ENCODE data around the gene GABPA.
"Not testable (repeated sequence)": the region's sequence is repeated elsewhere in the genome, so short reads cannot be mapped to it uniquely, and the experiment has no call there.

The GABPA gene

GRCh38 chr21:25734904-25735645 lies at the start of gene GABPA, which contains the start of gene ATP5PF:
TSS of gene GABPA (plus strand) at chr21:25734972. CDS start at chr21:25741599, 6,627 bp downstream.
TSS of gene ATP5PF (minus strand) at chr21:25734904. CDS start at chr21:25729794, 5,110 bp downstream.
- H3K4me3 ChIP-seq (ENCODE audit: low read length), result peak within 1 kb of the TSS; percentile 89
- peak; percentile 99 for DNase-seq (ENCODE audit: low read depth)
- TF ChIP-seq CTCF (IDR thresholded peaks at IDR 0.05; ENCODE audit: insufficient read depth, low read depth, low read length, missing control alignments), result no peak

GRCh38 chr21:25687787-25688186 lies 47.0 kb upstream of the GABPA start:
- no peak for DNase-seq (ENCODE audit: low read depth)
- no peak for TF ChIP-seq CTCF (IDR thresholded peaks at IDR 0.05; ENCODE audit: insufficient read depth, low read depth, low read length, missing control alignments)
- H3K4me3 ChIP-seq (ENCODE audit: low read length), result no peak overlapping the region

- H3K4me3 ChIP-seq (ENCODE audit: low read length), result no peak overlapping the region
- DNase-seq (ENCODE audit: low read depth), result no peak
- no peak for TF ChIP-seq CTCF (IDR thresholded peaks at IDR 0.05; ENCODE audit: insufficient read depth, low read depth, low read length, missing control alignments)
Measured at GRCh38 chr21:25688275-25689155, 46.3 kb upstream of the GABPA start.

GRCh38 chr21:25689226-25689625 lies 45.5 kb upstream of the GABPA start:
- TF ChIP-seq CTCF (IDR thresholded peaks at IDR 0.05; ENCODE audit: insufficient read depth, low read depth, low read length, missing control alignments), result no peak
- H3K4me3 ChIP-seq (ENCODE audit: low read length), result no peak overlapping the region
- peak; percentile 13 for DNase-seq (ENCODE audit: low read depth)

GRCh38 chr21:25691976-25692375 lies 42.8 kb upstream of the GABPA start:
- no peak for DNase-seq (ENCODE audit: low read depth)
- H3K4me3 ChIP-seq (ENCODE audit: low read length), result no peak overlapping the region
- TF ChIP-seq CTCF (IDR thresholded peaks at IDR 0.05; ENCODE audit: insufficient read depth, low read depth, low read length, missing control alignments), result no peak

- not testable (repeated sequence) for H3K4me3 ChIP-seq (ENCODE audit: low read length); DNase-seq (ENCODE audit: low read depth)
Measured at GRCh38 chr21:25695461-25695860, 39.3 kb upstream of the GABPA start.

- no peak for TF ChIP-seq CTCF (IDR thresholded peaks at IDR 0.05; ENCODE audit: insufficient read depth, low read depth, low read length, missing control alignments)
- H3K4me3 ChIP-seq (ENCODE audit: low read length), result no peak overlapping the region
- DNase-seq (ENCODE audit: low read depth), result peak; percentile 69
Measured at GRCh38 chr21:25700741-25701140, 34.0 kb upstream of the GABPA start.

Measured in epithelial cell of esophagus (primary cell).